ENCODE results near the gene FOXD3. TPM values are rescaled to one million over a fixed set of nuclear protein-coding genes. Genes with fewer than 3 reads are reported as not detected.

The FOXD3 gene
- total RNA-seq, 1 experiment from 2014 or later, result 0.80 TPM

- in situ Hi-C loops (cut with HindIII; ENCODE audit: low pct_unique_long_range_greater_than_20kb, low sequenced_read_pairs), result no loop called here
- intact Hi-C loops (cut with micrococcal nuclease; ENCODE audit: unreplicated experiment), result loop anchor here (5.0 kb wide), 3 partner anchors 117 to 212 kb away; partner anchors contain the start of genes EFCAB7 and ITGB3BP
- H3K4me1 ChIP-seq (ENCODE audit: control insufficient read depth, insufficient read depth, low read length), result peaks cover 3% of the 10 kb centered on the region
- POLR2A ChIA-PET, result no interaction called here
- no peak for TF ChIP-seq SIN3A (IDR thresholded peaks at IDR 0.05; ENCODE audit: borderline replicate concordance, insufficient read depth, low read depth, low read length)
- TF ChIP-seq REST (IDR thresholded peaks at IDR 0.05; ENCODE audit: insufficient read depth in 1 of 2, low read depth in 2 of 2, low read length in 1 of 2), result no peak
- no peak for TF ChIP-seq TCF7L2 (IDR thresholded peaks at IDR 0.05; ENCODE audit: low read depth, low read length)
- TF ChIP-seq CTCF (IDR thresholded peaks at IDR 0.05), result no peak
- TF ChIP-seq POLR2AphosphoS5 (IDR thresholded peaks at IDR 0.05; ENCODE audit: low read depth, low read length), result no peak
- H3K27ac ChIP-seq (ENCODE audit: low read length), result no peak overlapping the region
- CTCF ChIA-PET, result no interaction called here
- no TSS peak for BruUV-seq (replicated peaks)
- H3K9me3 ChIP-seq (ENCODE audit: control insufficient read depth, insufficient read depth, low read depth, low read length), result no peaks in the 10 kb centered on the region
- no peak overlapping the region for H3K4me3 ChIP-seq (ENCODE audit: low read depth in 2 of 2, low read length in 2 of 2)
- DNase-seq (ENCODE audit: low read depth, low spot score) (no peak), ATAC-seq (no peak)
- no peaks in the 10 kb centered on the region for H3K36me3 ChIP-seq (ENCODE audit: control insufficient read depth, insufficient read depth, low read length)
- H3K27me3 ChIP-seq (ENCODE audit: control insufficient read depth, insufficient read depth, low read length), result no peaks in the 10 kb centered on the region; the same call in 1 of the 2 replicates
These were observed 3.1 kb downstream of the FOXD3 start for GRCh38 chr1:63325279-63325985.

GRCh38 chr1:63326106-63326472 lies 3.7 kb downstream of the FOXD3 start:
- in situ Hi-C loops (cut with HindIII; ENCODE audit: low pct_unique_long_range_greater_than_20kb, low sequenced_read_pairs), result no loop called here
- POLR2A ChIA-PET, result no interaction called here
- CTCF ChIA-PET, result no interaction called here

More at GRCh38 chr1:63326106-63326472, 3.7 kb downstream of the FOXD3 start:
- TF ChIP-seq CTCF (IDR thresholded peaks at IDR 0.05) (no peak), SIN3A (IDR thresholded peaks at IDR 0.05; ENCODE audit: borderline replicate concordance, insufficient read depth, low read depth, low read length) (no peak), TCF7L2 (IDR thresholded peaks at IDR 0.05; ENCODE audit: low read depth, low read length) (no peak), POLR2AphosphoS5 (IDR thresholded peaks at IDR 0.05; ENCODE audit: low read depth, low read length) (no peak), REST (IDR thresholded peaks at IDR 0.05; ENCODE audit: insufficient read depth in 1 of 2, low read depth in 2 of 2, low read length in 1 of 2) (no peak)
- ATAC-seq (no peak), DNase-seq (ENCODE audit: low read depth, low spot score) (no peak)
- Histone ChIP-seq H3K36me3 (ENCODE audit: control insufficient read depth, insufficient read depth, low read length) (no peaks in the 10 kb centered on the region), H3K4me1 (ENCODE audit: control insufficient read depth, insufficient read depth, low read length) (peaks cover 3% of the 10 kb centered on the region), H3K9me3 (ENCODE audit: control insufficient read depth, insufficient read depth, low read depth, low read length) (no peaks in the 10 kb centered on the region), H3K27me3 (ENCODE audit: control insufficient read depth, insufficient read depth, low read length) (no peaks in the 10 kb centered on the region; the same call in 1 of the 2 replicates), H3K4me3 (ENCODE audit: low read depth in 2 of 2, low read length in 2 of 2) (no peak overlapping the region), H3K27ac (ENCODE audit: low read length) (no peak overlapping the region)
- intact Hi-C loops (cut with micrococcal nuclease; ENCODE audit: unreplicated experiment), result loop anchor here (5.0 kb wide), 3 partner anchors 116 to 211 kb away; partner anchors contain the start of genes EFCAB7 and ITGB3BP
- BruUV-seq (replicated peaks), result no TSS peak
